GM12874 (cell line): Measurements from ENCODE around the gene TMC4.

Experiments
- TF ChIP-seq, protein P1 (sequence below): IDR thresholded peaks from 2 replicates; pipeline ENCODE4 v1.5.1; 2011; ENCODE audit warnings: low read depth, mild to moderate bottlenecking, control low read depth, low read length, moderate library complexity; ENCODE audit not compliant: insufficient read depth

The TMC4 gene

DNA sequence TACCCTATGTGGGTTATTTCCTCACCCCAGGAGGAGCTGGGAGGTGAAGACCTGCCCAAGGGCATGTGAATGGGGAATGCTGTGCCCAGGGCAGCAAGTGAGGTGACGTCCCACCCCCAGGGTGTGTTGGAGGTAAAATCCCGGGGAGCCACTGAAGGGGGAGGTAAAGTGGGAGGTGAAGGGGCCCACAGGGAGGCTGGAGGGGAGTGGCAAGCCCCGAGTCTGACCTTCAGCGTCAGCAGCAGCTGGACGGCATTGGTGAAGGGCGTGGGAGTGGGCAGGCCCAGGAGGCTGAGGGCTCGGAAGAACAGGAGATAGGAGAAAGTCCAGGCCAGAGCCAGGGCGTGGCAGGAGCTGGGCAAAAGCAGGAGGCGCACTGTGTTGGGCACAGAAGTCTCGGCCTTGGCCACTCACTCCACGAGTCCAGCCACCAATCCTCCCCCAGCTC is 14.0 kb upstream of the TMC4 start:
- TF ChIP-seq, protein P1, sequence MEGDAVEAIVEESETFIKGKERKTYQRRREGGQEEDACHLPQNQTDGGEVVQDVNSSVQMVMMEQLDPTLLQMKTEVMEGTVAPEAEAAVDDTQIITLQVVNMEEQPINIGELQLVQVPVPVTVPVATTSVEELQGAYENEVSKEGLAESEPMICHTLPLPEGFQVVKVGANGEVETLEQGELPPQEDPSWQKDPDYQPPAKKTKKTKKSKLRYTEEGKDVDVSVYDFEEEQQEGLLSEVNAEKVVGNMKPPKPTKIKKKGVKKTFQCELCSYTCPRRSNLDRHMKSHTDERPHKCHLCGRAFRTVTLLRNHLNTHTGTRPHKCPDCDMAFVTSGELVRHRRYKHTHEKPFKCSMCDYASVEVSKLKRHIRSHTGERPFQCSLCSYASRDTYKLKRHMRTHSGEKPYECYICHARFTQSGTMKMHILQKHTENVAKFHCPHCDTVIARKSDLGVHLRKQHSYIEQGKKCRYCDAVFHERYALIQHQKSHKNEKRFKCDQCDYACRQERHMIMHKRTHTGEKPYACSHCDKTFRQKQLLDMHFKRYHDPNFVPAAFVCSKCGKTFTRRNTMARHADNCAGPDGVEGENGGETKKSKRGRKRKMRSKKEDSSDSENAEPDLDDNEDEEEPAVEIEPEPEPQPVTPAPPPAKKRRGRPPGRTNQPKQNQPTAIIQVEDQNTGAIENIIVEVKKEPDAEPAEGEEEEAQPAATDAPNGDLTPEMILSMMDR = no peak

DNA sequence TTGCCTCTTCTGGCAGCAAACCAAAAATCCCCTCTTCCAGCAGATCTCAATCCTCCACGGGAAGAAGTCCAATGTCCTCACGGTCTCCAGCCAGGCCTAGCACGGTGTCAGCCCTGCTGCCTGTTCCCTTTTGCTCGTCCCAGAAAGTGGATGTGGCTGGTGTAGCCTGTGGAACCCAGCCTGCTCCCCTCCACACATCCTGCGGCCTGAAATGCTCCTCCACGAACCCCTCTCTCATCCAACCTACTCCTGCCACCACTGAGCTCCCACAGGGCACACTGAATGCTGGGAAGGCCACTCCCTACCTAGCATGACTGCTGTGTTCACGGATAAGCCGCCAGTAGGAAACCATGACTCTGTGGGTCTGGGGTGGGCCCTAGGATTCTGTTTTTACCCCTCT is 13.4 kb upstream of the TMC4 start:
- TF ChIP-seq, protein P1 = no peak

DNA sequence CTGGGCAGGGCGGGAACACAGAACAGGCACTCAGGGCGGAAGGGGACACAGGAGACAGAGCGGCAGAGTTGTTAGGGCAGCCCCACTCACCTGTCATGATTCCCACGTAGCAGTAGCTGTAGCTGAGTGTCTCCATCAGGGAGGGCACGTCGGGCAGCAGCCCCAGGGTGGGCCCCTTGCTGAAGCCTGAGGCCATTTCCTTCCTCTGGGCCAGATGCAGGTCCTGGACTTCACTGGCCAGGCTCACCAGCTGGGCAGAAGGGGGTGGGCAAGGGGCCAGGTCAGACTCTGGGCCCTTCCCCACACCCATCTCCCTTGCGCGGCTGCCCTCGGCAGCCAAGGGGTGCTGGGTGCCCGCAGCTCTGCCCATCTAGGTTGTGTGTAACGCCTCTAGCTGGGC is 10.5 kb upstream of the TMC4 start:
- TF ChIP-seq, protein P1 = no peak

DNA sequence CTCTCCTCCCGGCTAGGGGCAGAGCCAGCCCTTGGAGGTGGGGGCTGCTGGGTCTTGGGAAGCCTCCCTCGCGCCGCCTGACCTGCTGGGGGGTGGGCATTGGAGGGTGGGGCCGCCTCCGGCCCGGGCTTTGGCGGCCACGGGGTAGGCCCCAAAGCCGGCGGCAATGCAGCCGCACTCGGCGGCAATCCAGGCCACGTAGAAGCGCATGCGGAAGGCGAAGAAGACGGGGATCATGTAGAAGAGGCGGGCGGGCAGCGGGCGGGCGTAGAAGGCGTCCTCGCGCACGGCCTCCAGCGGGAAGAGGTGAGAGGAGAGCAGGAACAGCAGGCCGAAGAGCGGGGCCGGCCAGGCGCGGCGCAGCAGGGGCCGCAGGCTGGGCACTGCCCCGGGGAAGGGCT is 7.7 kb upstream of the TMC4 start:
- TF ChIP-seq, protein P1 = no peak

DNA sequence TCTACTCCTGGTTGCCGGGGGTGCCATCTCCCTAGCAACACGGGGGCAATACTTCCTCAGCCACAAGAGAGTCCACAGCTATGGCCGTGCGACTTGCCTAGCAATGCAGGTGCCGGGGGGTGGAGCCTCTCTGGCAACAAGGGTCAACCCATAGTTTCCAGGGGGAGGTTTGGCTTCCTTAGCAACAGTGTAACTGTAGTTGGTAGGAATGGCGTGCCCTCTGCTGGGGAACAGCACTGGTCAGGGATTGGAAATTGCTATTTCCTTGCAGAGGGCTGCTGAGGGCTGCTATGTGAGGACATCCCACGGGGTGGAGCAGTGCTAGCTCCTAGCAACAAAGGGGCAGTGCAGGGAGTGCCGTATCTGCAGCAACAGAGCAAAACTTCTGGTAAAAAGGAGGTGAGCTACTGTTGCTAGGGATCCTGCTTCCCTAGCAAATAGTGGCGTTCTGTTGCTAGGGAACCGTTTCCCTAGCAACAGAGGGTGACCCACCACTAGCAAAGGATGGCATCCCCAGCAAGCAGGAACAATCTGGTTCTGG is 7.0 kb upstream of the TMC4 start:
- TF ChIP-seq, protein P1 = peak; percentile 46

DNA sequence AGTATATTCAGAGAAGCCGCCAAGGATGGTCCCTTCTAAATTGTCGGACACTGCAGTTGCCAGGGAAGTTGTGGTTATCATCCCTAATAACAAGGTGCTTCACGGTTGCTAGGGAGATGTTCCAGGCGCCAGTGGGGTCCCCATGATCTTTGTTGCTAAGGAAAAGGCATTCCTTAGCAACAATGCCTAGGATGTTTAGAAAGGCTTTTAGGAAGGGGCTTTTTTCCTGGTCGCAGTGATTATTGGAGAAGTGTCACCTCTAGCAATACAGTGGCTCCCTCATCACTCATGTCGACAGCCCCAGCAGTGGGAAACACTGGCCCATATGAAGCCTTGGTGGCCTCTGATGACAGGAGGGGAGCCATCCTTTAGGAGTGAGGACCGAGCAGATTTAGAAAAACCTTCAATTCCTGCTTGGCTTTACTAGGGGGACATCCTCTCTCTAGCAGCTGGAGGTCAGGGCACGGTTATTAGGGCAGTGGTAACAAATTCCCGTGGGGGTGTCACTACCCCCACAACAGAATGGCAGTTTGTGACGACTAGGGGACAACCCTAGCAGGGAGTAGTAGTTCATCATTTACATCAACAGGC is 6.4 kb upstream of the TMC4 start:
- TF ChIP-seq, protein P1 = no peak

DNA sequence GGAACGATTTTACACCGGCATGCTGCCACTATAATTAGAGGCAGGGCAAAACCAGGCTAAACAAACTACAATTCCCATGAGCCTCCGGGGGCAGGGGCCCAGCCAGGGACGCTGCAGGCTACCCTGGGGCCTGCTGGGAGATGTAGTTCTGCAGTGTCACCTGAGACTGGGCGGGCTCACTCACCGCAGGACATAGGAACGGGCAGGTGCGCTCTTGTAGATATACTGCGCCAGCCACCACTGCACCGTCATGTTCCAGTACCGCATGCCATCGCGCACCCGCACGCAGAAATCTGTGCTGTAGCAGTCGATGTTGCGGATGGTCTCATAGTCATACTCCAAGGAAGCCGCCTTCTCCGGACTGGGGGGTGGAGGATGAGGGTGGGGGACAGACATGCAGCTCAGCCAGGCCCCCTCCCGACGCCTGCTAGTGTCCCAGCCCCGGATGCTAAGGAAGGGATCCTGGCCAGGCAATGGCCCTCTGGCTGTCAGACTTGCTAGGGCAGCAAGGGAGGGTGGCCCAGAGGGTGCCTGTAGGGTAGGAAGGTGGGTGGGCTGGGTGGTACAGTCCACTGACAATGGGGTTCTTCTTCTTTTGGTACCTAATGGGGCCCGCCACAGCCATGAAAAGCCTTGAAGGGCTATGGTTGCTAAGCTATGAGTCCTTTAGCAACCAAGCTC is 5.8 kb upstream of the TMC4 start:
- TF ChIP-seq, protein P1 = no peak
